Mucosa of descending colon (tissue), 3 donors: Measurements from ENCODE around the gene EIPR1. TPM values are rescaled to one million over a fixed set of nuclear protein-coding genes. Genes with fewer than 3 reads are reported as not detected.

Experiments used
- ATAC-seq: fragments of 200-7000 bp; cut with Tn5 transposase; one replicate; pipeline ENCODE4 v1.9.1; 2020; ENCODE audit warnings: mild to moderate bottlenecking, moderate library complexity
- DNase-seq, 3 donors: peaks; one replicate each; pipeline ENCODE4 v3.0.0-alpha.2; 2020
- H3K36me3 ChIP-seq: fragments of 200-600 bp; one replicate; pipeline ENCODE4 v1.8.0; 2021; ENCODE audit warnings: low read depth, mild to moderate bottlenecking
- H3K4me1 ChIP-seq: fragments of 200-600 bp; one replicate; pipeline ENCODE4 v1.8.0; 2021; ENCODE audit warnings: low read depth, mild to moderate bottlenecking
- H3K4me3 ChIP-seq: fragments of 200-600 bp; one replicate; pipeline ENCODE4 v1.8.0; 2021; ENCODE audit warnings: mild to moderate bottlenecking
- H3K9me3 ChIP-seq: fragments of 200-600 bp; one replicate; pipeline ENCODE4 v1.8.0; 2021; ENCODE audit warnings: mild to moderate bottlenecking
- CTCF ChIP-seq: fragments of 200-600 bp; IDR thresholded peaks from one replicate; pipeline ENCODE4 v1.8.0; 2022; ENCODE audit warnings: antibody characterized with exemption, mild to moderate bottlenecking
- intact Hi-C, 2 donors: fragments of 100-400 bp; cut with DNase I in 1 of 2; cut with micrococcal nuclease in 1 of 2; formaldehyde crosslinking; loops; one replicate each; pipeline versions ENCODE4 v1.11.0 to v1.11.1; 2022; cut with DNase I, micrococcal nuclease
- total RNA-seq, 3 donors: library from RNA; stranded (reverse); fragmentation: NEBNext Ultra II Directional in 2 of 3; extraction: Animal tissue kit (Norgen Biotek cat#: 25700) in 2 of 3; gene quantifications; one replicate each; pipeline versions ENCODE4 v1.2.1 to v1.2.4, GENCODE V29; 2021 to 2023
- donor health status: DM: no; HTN: no; CAD: no; lungs with moderate emphysema.
- donor health status: DM: no; HTN: no; CAD: no.
- donor health status: DM: no; HTN: yes; CAD: no.

EIPR1 gene
- total RNA-seq, 3 donors from 2014 or later, result 15.9 to 27.1 (median 25.0) TPM

- ATAC-seq (no peak), DNase-seq (no peak)
- Histone ChIP-seq H3K4me3 (no peak overlapping the region), H3K4me1 (no peaks in the 10 kb centered on the region), H3K9me3 (no peaks in the 10 kb centered on the region), H3K36me3 (no peaks in the 10 kb centered on the region)
- no peak for TF ChIP-seq CTCF
- intact Hi-C loops, result no loop called here
Observed at GRCh38 chr2:3207091-3207491, 170.5 kb downstream of the EIPR1 start.

- H3K4me1 ChIP-seq, result no peaks in the 10 kb centered on the region
- H3K9me3 ChIP-seq, result no peaks in the 10 kb centered on the region
- ATAC-seq, result no peak
- H3K36me3 ChIP-seq, result no peaks in the 10 kb centered on the region
- DNase-seq, result no peak
- no peak for TF ChIP-seq CTCF
- intact Hi-C loops, result no loop called here
- no peak overlapping the region for H3K4me3 ChIP-seq
Observed at GRCh38 chr2:3205845-3206244, 171.8 kb downstream of the EIPR1 start.

GRCh38 chr2:3204031-3204821 lies 173.4 kb downstream of the EIPR1 start:
- Histone ChIP-seq H3K4me3 (no peak overlapping the region), H3K9me3 (no peaks in the 10 kb centered on the region), H3K36me3 (no peaks in the 10 kb centered on the region), H3K4me1 (no peaks in the 10 kb centered on the region)
- intact Hi-C loops, result no loop called here
- ATAC-seq (no peak), DNase-seq (no peak)
- no peak for TF ChIP-seq CTCF

- no peak for TF ChIP-seq CTCF
- no peak for ATAC-seq
- no peaks in the 10 kb centered on the region for H3K4me1 ChIP-seq
- intact Hi-C loops, result no loop called here
- DNase-seq, result no peak
- no peak overlapping the region for H3K4me3 ChIP-seq
- H3K9me3 ChIP-seq, result no peaks in the 10 kb centered on the region
- H3K36me3 ChIP-seq, result no peaks in the 10 kb centered on the region
Observed at GRCh38 chr2:3203497-3204019, 174.1 kb downstream of the EIPR1 start.

- no peak for ATAC-seq
- intact Hi-C loops, result no loop called here
Observed at GRCh38 chr2:3202926-3203325, 174.7 kb downstream of the EIPR1 start.

More at GRCh38 chr2:3202926-3203325, 174.7 kb downstream of the EIPR1 start:
- Histone ChIP-seq H3K4me3 (no peak overlapping the region), H3K36me3 (no peaks in the 10 kb centered on the region), H3K4me1 (no peaks in the 10 kb centered on the region), H3K9me3 (no peaks in the 10 kb centered on the region)
- TF ChIP-seq CTCF, result no peak
- no peak for DNase-seq
